Right lobe of liver (tissue), 6 donors: ENCODE results near the gene CLSTN2. TPM values are rescaled to one million over a fixed set of nuclear protein-coding genes. Genes with fewer than 3 reads are reported as not detected.

Experiments
- ATAC-seq, 4 donors: fragments of 200-7000 bp; cut with Tn5 transposase; one replicate each; pipeline ENCODE4 v1.9.1; 2020; ENCODE audit warnings: mild to moderate bottlenecking in 4 of 4, moderate library complexity in 4 of 4
- DNase-seq, 3 donors: peaks; one replicate each; pipeline ENCODE4 v3.0.0-alpha.2; 2020
- H3K27ac ChIP-seq, 3 donors: fragments of 200-600 bp; one replicate each; pipeline ENCODE4 v1.8.0; 2022
- H3K27me3 ChIP-seq, 2 donors: fragments of 200-600 bp; one replicate each; pipeline ENCODE4 v1.8.0; 2022
- H3K36me3 ChIP-seq, 4 donors: fragments of 200-600 bp; sonication (generic) in 1 of 4; one replicate each; pipeline versions ENCODE4 v1.5.1 to v1.8.0; 2017 to 2022; ENCODE audit warnings: control low read depth in 1 of 4
- H3K4me1 ChIP-seq, 4 donors: fragments of 200-600 bp; sonication (generic) in 1 of 4; one replicate each; pipeline versions ENCODE4 v1.5.1 to v1.8.0; 2017 to 2022; ENCODE audit warnings: control low read depth in 1 of 4
- H3K4me3 ChIP-seq, 3 donors: fragments of 200-600 bp; one replicate each; pipeline ENCODE4 v1.8.0; 2022
- H3K9me3 ChIP-seq, 4 donors: fragments of 200-600 bp; sonication (generic) in 1 of 4; one replicate each; pipeline versions ENCODE4 v1.5.1 to v1.8.0; 2017 to 2022; ENCODE audit warnings: control low read depth in 1 of 4
- CTCF ChIP-seq, 4 donors: fragments of 200-600 bp in 3 of 4; fragments of 450-650 bp in 1 of 4; IDR thresholded peaks; one replicate each; pipeline versions ENCODE4 v1.5.1 to v1.8.0; 2016 to 2022; ENCODE audit warnings: antibody characterized with exemption in 4 of 4, mild to moderate bottlenecking in 2 of 4
- POLR2A ChIP-seq: fragments of 450-650 bp; IDR thresholded peaks from one replicate; pipeline ENCODE4 v1.6.1; 2017; ENCODE audit warnings: antibody characterized with exemption, mild to moderate bottlenecking
- WGBS: methylation state at CpG from one replicate; pipeline ENCODE4 v1.1.6; 2018; ENCODE audit warnings: low coverage, low lambda C conversion rate; ENCODE audit not compliant: insufficient coverage; ENCODE audit errors: missing lambda C conversion rate; 5-methylcytosine and 5-hydroxymethylcytosine counted together
- intact Hi-C, 2 donors: fragments of 100-400 bp; cut with DNase I; formaldehyde crosslinking; loops; one replicate each; pipeline versions ENCODE4 v1.11.2 to v1.14.1; 2022
- total RNA-seq, 6 experiments: library from RNA; depleted of rRNA in 2 of 6; stranded (reverse); fragments of >200 nt in 2 of 6; fragmentation: NEBNext Ultra II Directional in 3 of 6; extraction: Animal tissue kit (Norgen Biotek cat#: 25700) in 3 of 6; gene quantifications; one replicate each; pipeline versions ENCODE4 v1.1.0 to v1.2.4, GENCODE V29; 2016 to 2023
- donor health status: DM: no; HTN: yes; CAD: no.
- donor health status: DM: no; HTN: no; CAD: no.
- donor health status: DM: no; HTN: no; CAD: no.
- donor health status: DM: no; HTN: yes; CAD: no.
- donor health status: DM: no; HTN: yes; CAD: no.

Gene CLSTN2
- total RNA-seq, 6 experiments from 2014 or later = 1.0 to 3.3 (median 2.0) TPM

GRCh38 chr3:140238646-140239314 lies 303.8 kb downstream of the CLSTN2 start:
- DNase-seq = no peak
- H3K4me1 ChIP-seq = no peaks in the 10 kb centered on the region
- no peaks in the 10 kb centered on the region for H3K9me3 ChIP-seq
- no peak for TF ChIP-seq POLR2A
- TF ChIP-seq CTCF (IDR thresholded peaks at IDR 0.05) = no peak
- H3K36me3 ChIP-seq = no peaks in the 10 kb centered on the region
- 34% methylated on average over 2 of the region's 2 CpGs for WGBS
- H3K27me3 ChIP-seq = no peaks in the 10 kb centered on the region
- H3K4me3 ChIP-seq = no peak overlapping the region
- ATAC-seq = no peak
- intact Hi-C loops = no loop called here
- no peak overlapping the region for H3K27ac ChIP-seq

- H3K36me3 ChIP-seq = no peaks in the 10 kb centered on the region
- H3K27me3 ChIP-seq = no peaks in the 10 kb centered on the region
- H3K9me3 ChIP-seq = no peaks in the 10 kb centered on the region
- no peak overlapping the region for H3K4me3 ChIP-seq
- WGBS = 56% methylated on average over 2 of the region's 5 CpGs
- ATAC-seq (no peak), DNase-seq (no peak)
- no peaks in the 10 kb centered on the region for H3K4me1 ChIP-seq
- H3K27ac ChIP-seq = no peak overlapping the region
- intact Hi-C loops = no loop called here
- no peak for TF ChIP-seq CTCF (IDR thresholded peaks at IDR 0.05)
- no peak for TF ChIP-seq POLR2A
Measured at GRCh38 chr3:140242818-140243276, 307.9 kb downstream of the CLSTN2 start.

- 100% methylated on average over 1 of the region's 1 CpG for WGBS
- Histone ChIP-seq H3K27me3 (no peaks in the 10 kb centered on the region), H3K4me1 (no peaks in the 10 kb centered on the region), H3K9me3 (no peaks in the 10 kb centered on the region), H3K4me3 (no peak overlapping the region), H3K36me3 (no peaks in the 10 kb centered on the region), H3K27ac (no peak overlapping the region)
- DNase-seq (no peak), ATAC-seq (no peak)
- TF ChIP-seq CTCF (IDR thresholded peaks at IDR 0.05) (no peak), POLR2A (no peak)
- intact Hi-C loops = no loop called here
Measured at GRCh38 chr3:140243575-140243974, 308.6 kb downstream of the CLSTN2 start.

DNA sequence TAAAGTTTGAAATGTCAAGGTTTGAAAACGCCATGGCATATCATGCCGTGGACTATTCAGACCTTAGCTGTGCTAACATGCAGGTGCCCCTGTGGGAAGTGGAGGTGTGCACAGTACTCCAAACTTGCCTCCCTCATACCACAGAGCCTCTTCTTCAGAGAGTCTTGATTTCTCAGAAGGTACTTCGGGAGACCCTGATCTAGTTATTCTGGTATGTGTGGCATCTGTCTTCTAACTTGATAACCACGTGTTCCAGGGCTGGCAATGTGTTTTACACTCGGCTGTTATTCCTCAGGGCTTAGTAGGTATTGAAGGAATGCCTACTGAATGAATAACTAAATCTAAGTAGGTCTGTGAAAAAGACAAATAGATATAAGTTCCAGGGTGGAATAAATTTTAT lies 309.9 kb downstream of the CLSTN2 start:
- TF ChIP-seq POLR2A = no peak
- 61% methylated on average over 5 of the region's 5 CpGs for WGBS
- ATAC-seq (no peak), DNase-seq (no peak)
- intact Hi-C loops = no loop called here
- Histone ChIP-seq H3K36me3 (no peaks in the 10 kb centered on the region), H3K27me3 (no peaks in the 10 kb centered on the region), H3K27ac (no peak overlapping the region), H3K9me3 (no peaks in the 10 kb centered on the region), H3K4me3 (no peak overlapping the region), H3K4me1 (no peaks in the 10 kb centered on the region)

- no peaks in the 10 kb centered on the region for H3K27me3 ChIP-seq
- TF ChIP-seq CTCF (IDR thresholded peaks at IDR 0.05) (no peak), POLR2A (no peak)
- no peak for ATAC-seq
- intact Hi-C loops = no loop called here
- no peak overlapping the region for H3K27ac ChIP-seq
- no peak overlapping the region for H3K4me3 ChIP-seq
- no peaks in the 10 kb centered on the region for H3K9me3 ChIP-seq
- 58% methylated on average over 3 of the region's 3 CpGs for WGBS
- DNase-seq = no peak
- H3K4me1 ChIP-seq = no peaks in the 10 kb centered on the region
- no peaks in the 10 kb centered on the region for H3K36me3 ChIP-seq
Measured at GRCh38 chr3:140246578-140246977, 311.6 kb downstream of the CLSTN2 start.
